NCI-H1105 (cell line): ENCODE data around the gene PPP1R16B.

Experiments
- DNase-seq: peaks from one replicate; lab custom pipeline; 2025; lab: John Stamatoyannopoulos, UW

PPP1R16B gene

DNA sequence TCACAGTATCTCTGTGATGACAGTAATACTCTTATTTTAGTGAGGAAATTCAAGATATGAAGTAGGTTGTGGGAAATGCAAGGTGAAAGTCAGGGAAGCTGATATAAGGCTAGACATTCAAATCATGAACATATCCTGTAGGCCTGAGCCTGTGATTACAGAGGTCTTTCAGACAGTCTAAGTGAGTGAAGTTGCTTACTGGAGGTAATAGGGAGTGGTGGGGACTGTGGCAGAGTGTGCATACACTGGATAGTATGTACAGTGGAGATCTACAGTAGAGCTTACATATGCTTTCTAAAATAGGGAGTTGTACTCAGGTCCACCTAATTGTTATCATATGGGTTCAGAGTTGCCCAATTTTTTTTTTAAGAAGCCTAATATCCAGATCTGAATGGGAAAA is 159.8 kb downstream of the PPP1R16B start:
- no peak for DNase-seq

DNA sequence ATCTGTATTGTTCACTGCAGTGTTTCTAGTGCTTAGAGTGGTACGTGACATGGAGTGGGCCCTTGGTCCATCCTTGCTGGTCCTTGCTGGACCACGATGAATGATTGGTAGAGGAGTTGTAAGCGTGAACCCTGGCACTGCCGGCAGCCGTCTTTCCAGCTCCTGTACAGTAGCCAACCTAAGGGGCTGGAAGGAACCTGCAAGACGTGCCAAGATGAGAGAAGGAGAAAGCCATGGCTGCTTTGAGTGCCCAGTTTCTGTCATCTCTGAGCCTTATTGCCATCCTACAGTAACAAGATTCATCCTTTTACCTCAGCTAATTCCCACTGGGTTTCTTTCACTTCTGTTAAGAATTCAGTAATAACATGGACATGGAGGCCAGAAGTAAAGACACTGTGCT is 162.6 kb downstream of the PPP1R16B start:
- no peak for DNase-seq

DNA sequence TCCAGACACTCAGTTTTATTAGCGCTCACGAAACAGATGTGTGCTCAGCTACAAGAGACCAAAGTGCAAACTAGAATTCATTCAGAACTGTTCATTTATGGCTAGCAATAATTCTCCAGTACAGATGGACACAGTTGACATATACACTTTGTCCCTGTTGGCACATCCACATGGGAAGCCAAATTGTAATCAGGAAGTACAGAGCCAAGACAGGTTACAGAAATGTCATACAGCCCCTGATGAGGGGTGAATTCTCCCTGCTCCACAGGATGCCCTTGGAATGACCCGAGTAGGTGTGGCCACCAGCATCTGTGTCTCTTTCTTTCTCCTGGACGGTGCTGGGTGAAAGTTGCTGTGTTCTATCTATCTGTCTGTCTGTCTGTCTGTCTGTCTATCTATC is 164.2 kb downstream of the PPP1R16B start:
- DNase-seq = no peak

DNA sequence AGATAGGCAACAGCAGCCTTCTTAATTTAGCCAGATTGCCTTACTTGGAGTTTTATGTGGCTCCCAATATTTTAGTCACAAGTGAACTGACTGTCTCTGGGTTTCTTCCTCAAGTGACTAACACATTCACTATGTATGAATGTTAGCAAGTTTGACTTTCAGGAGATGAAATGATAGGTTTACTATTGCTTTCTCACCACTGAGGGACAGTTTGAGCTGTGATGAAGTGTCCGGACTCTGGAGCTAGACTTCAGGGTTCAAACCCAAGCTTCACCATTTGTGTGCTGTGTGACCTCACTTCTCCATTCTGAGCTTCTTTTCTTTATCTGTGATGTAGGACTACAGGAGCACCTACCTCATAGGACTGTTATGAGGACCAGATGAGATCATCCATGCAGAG is 164.8 kb downstream of the PPP1R16B start:
- no peak for DNase-seq
